ENCODE results near the gene TSPAN8. TPM values are rescaled to one million over a fixed set of nuclear protein-coding genes. Genes with fewer than 3 reads are reported as not detected.

The TSPAN8 gene
- total RNA-seq, 1 experiment from 2014 or later: not detected

- DNase-seq: no peak
- H3K9ac ChIP-seq (ENCODE audit: low read length): no peak overlapping the region
- no peaks in the 10 kb centered on the region for H3K36me3 ChIP-seq (ENCODE audit: insufficient read depth, low read length)
- H3K9me3 ChIP-seq (ENCODE audit: low read length): no peaks in the 10 kb centered on the region
- H3K79me2 ChIP-seq (ENCODE audit: low read length): no peaks in the 10 kb centered on the region
- no peak overlapping the region for H2AFZ ChIP-seq (ENCODE audit: low read length)
- H3K4me3 ChIP-seq (ENCODE audit: low read length): no peak overlapping the region
- H3K4me1 ChIP-seq (ENCODE audit: low read length): no peaks in the 10 kb centered on the region
- no peaks in the 10 kb centered on the region for H4K20me1 ChIP-seq (ENCODE audit: insufficient read depth, low read depth, low read length)
- H3K4me2 ChIP-seq (ENCODE audit: low read depth, low read length, poor library complexity, severe bottlenecking): no peak overlapping the region
- H3K27ac ChIP-seq (ENCODE audit: low read length): no peak overlapping the region
- no peaks in the 10 kb centered on the region for H3K9me2 ChIP-seq (replicated peaks; ENCODE audit: insufficient read depth, low read length)
- H3K27me3 ChIP-seq (ENCODE audit: low read length): no peaks in the 10 kb centered on the region
Observed at GRCh38 chr12:71142956-71143355, 14.8 kb downstream of the TSPAN8 start.

GRCh38 chr12:71142016-71142415 lies 15.8 kb downstream of the TSPAN8 start:
- Histone ChIP-seq H3K4me2 (ENCODE audit: low read depth, low read length, poor library complexity, severe bottlenecking) (no peak overlapping the region), H4K20me1 (ENCODE audit: insufficient read depth, low read depth, low read length) (no peaks in the 10 kb centered on the region), H3K79me2 (ENCODE audit: low read length) (no peaks in the 10 kb centered on the region), H3K36me3 (ENCODE audit: insufficient read depth, low read length) (no peaks in the 10 kb centered on the region), H3K4me1 (ENCODE audit: low read length) (no peaks in the 10 kb centered on the region), H3K9me3 (ENCODE audit: low read length) (no peaks in the 10 kb centered on the region), H2AFZ (ENCODE audit: low read length) (no peak overlapping the region), H3K9ac (ENCODE audit: low read length) (no peak overlapping the region), H3K27me3 (ENCODE audit: low read length) (no peaks in the 10 kb centered on the region), H3K9me2 (replicated peaks; ENCODE audit: insufficient read depth, low read length) (no peaks in the 10 kb centered on the region), H3K4me3 (ENCODE audit: low read length) (no peak overlapping the region), H3K27ac (ENCODE audit: low read length) (no peak overlapping the region)
- DNase-seq: no peak

GRCh38 chr12:71141378-71141926 lies 16.3 kb downstream of the TSPAN8 start:
- H3K4me1 ChIP-seq (ENCODE audit: low read length): no peaks in the 10 kb centered on the region
- H3K79me2 ChIP-seq (ENCODE audit: low read length): no peaks in the 10 kb centered on the region
- H2AFZ ChIP-seq (ENCODE audit: low read length): no peak overlapping the region
- no peak for DNase-seq
- no peaks in the 10 kb centered on the region for H4K20me1 ChIP-seq (ENCODE audit: insufficient read depth, low read depth, low read length)
- no peaks in the 10 kb centered on the region for H3K27me3 ChIP-seq (ENCODE audit: low read length)
- H3K9ac ChIP-seq (ENCODE audit: low read length): no peak overlapping the region
- no peak overlapping the region for H3K4me3 ChIP-seq (ENCODE audit: low read length)
- H3K9me2 ChIP-seq (replicated peaks; ENCODE audit: insufficient read depth, low read length): no peaks in the 10 kb centered on the region
- no peak overlapping the region for H3K27ac ChIP-seq (ENCODE audit: low read length)
- H3K4me2 ChIP-seq (ENCODE audit: low read depth, low read length, poor library complexity, severe bottlenecking): no peak overlapping the region
- H3K36me3 ChIP-seq (ENCODE audit: insufficient read depth, low read length): no peaks in the 10 kb centered on the region
- no peaks in the 10 kb centered on the region for H3K9me3 ChIP-seq (ENCODE audit: low read length)

- no peak for DNase-seq
- no peaks in the 10 kb centered on the region for H3K27me3 ChIP-seq (ENCODE audit: low read length)
- no peaks in the 10 kb centered on the region for H3K4me1 ChIP-seq (ENCODE audit: low read length)
- H3K79me2 ChIP-seq (ENCODE audit: low read length): no peaks in the 10 kb centered on the region
- no peaks in the 10 kb centered on the region for H4K20me1 ChIP-seq (ENCODE audit: insufficient read depth, low read depth, low read length)
- no peak overlapping the region for H3K9ac ChIP-seq (ENCODE audit: low read length)
- no peak overlapping the region for H3K4me3 ChIP-seq (ENCODE audit: low read length)
- H3K4me2 ChIP-seq (ENCODE audit: low read depth, low read length, poor library complexity, severe bottlenecking): no peak overlapping the region
- no peak overlapping the region for H3K27ac ChIP-seq (ENCODE audit: low read length)
- H3K9me3 ChIP-seq (ENCODE audit: low read length): no peaks in the 10 kb centered on the region
- H3K36me3 ChIP-seq (ENCODE audit: insufficient read depth, low read length): no peaks in the 10 kb centered on the region
- no peaks in the 10 kb centered on the region for H3K9me2 ChIP-seq (replicated peaks; ENCODE audit: insufficient read depth, low read length)
- H2AFZ ChIP-seq (ENCODE audit: low read length): no peak overlapping the region
Observed at GRCh38 chr12:71139153-71139735, 18.6 kb downstream of the TSPAN8 start.

GRCh38 chr12:71138011-71138410 lies 19.8 kb downstream of the TSPAN8 start:
- Histone ChIP-seq H3K4me1 (ENCODE audit: low read length) (no peaks in the 10 kb centered on the region), H3K27me3 (ENCODE audit: low read length) (no peaks in the 10 kb centered on the region), H2AFZ (ENCODE audit: low read length) (no peak overlapping the region), H3K9ac (ENCODE audit: low read length) (no peak overlapping the region), H3K9me3 (ENCODE audit: low read length) (no peaks in the 10 kb centered on the region), H3K79me2 (ENCODE audit: low read length) (no peaks in the 10 kb centered on the region), H3K36me3 (ENCODE audit: insufficient read depth, low read length) (no peaks in the 10 kb centered on the region), H3K27ac (ENCODE audit: low read length) (no peak overlapping the region), H3K4me3 (ENCODE audit: low read length) (no peak overlapping the region), H3K9me2 (replicated peaks; ENCODE audit: insufficient read depth, low read length) (no peaks in the 10 kb centered on the region), H3K4me2 (ENCODE audit: low read depth, low read length, poor library complexity, severe bottlenecking) (no peak overlapping the region), H4K20me1 (ENCODE audit: insufficient read depth, low read depth, low read length) (no peaks in the 10 kb centered on the region)
- DNase-seq: no peak

- Histone ChIP-seq H3K9ac (ENCODE audit: low read length) (no peak overlapping the region), H3K4me2 (ENCODE audit: low read depth, low read length, poor library complexity, severe bottlenecking) (no peak overlapping the region), H3K36me3 (ENCODE audit: insufficient read depth, low read length) (no peaks in the 10 kb centered on the region), H3K27ac (ENCODE audit: low read length) (no peak overlapping the region), H3K4me1 (ENCODE audit: low read length) (no peaks in the 10 kb centered on the region), H3K4me3 (ENCODE audit: low read length) (no peak overlapping the region), H3K79me2 (ENCODE audit: low read length) (no peaks in the 10 kb centered on the region), H3K9me3 (ENCODE audit: low read length) (no peaks in the 10 kb centered on the region), H4K20me1 (ENCODE audit: insufficient read depth, low read depth, low read length) (no peaks in the 10 kb centered on the region), H3K9me2 (replicated peaks; ENCODE audit: insufficient read depth, low read length) (no peaks in the 10 kb centered on the region), H2AFZ (ENCODE audit: low read length) (no peak overlapping the region), H3K27me3 (ENCODE audit: low read length) (no peaks in the 10 kb centered on the region)
- DNase-seq: no peak
Observed at GRCh38 chr12:71135812-71136176, 22.0 kb downstream of the TSPAN8 start.

- H3K27me3 ChIP-seq (ENCODE audit: low read length): no peaks in the 10 kb centered on the region
- no peak overlapping the region for H3K4me3 ChIP-seq (ENCODE audit: low read length)
- DNase-seq: no peak
- no peak overlapping the region for H3K9ac ChIP-seq (ENCODE audit: low read length)
- H2AFZ ChIP-seq (ENCODE audit: low read length): no peak overlapping the region
- no peak overlapping the region for H3K27ac ChIP-seq (ENCODE audit: low read length)
- no peaks in the 10 kb centered on the region for H3K36me3 ChIP-seq (ENCODE audit: insufficient read depth, low read length)
- H3K4me2 ChIP-seq (ENCODE audit: low read depth, low read length, poor library complexity, severe bottlenecking): no peak overlapping the region
- no peaks in the 10 kb centered on the region for H3K9me3 ChIP-seq (ENCODE audit: low read length)
- no peaks in the 10 kb centered on the region for H3K9me2 ChIP-seq (replicated peaks; ENCODE audit: insufficient read depth, low read length)
- H3K4me1 ChIP-seq (ENCODE audit: low read length): no peaks in the 10 kb centered on the region
- H3K79me2 ChIP-seq (ENCODE audit: low read length): no peaks in the 10 kb centered on the region
- H4K20me1 ChIP-seq (ENCODE audit: insufficient read depth, low read depth, low read length): no peaks in the 10 kb centered on the region
Observed at GRCh38 chr12:71135077-71135811, 22.6 kb downstream of the TSPAN8 start.

GRCh38 chr12:71134405-71134804 lies 23.4 kb downstream of the TSPAN8 start:
- no peak overlapping the region for H3K4me3 ChIP-seq (ENCODE audit: low read length)
- no peaks in the 10 kb centered on the region for H3K9me2 ChIP-seq (replicated peaks; ENCODE audit: insufficient read depth, low read length)
- no peaks in the 10 kb centered on the region for H3K4me1 ChIP-seq (ENCODE audit: low read length)
- H3K36me3 ChIP-seq (ENCODE audit: insufficient read depth, low read length): no peaks in the 10 kb centered on the region
- H3K4me2 ChIP-seq (ENCODE audit: low read depth, low read length, poor library complexity, severe bottlenecking): no peak overlapping the region
- H3K27ac ChIP-seq (ENCODE audit: low read length): no peak overlapping the region
- H3K9me3 ChIP-seq (ENCODE audit: low read length): no peaks in the 10 kb centered on the region
- H4K20me1 ChIP-seq (ENCODE audit: insufficient read depth, low read depth, low read length): no peaks in the 10 kb centered on the region
- H3K79me2 ChIP-seq (ENCODE audit: low read length): no peaks in the 10 kb centered on the region
- H2AFZ ChIP-seq (ENCODE audit: low read length): no peak overlapping the region
- H3K27me3 ChIP-seq (ENCODE audit: low read length): no peaks in the 10 kb centered on the region
- no peak for DNase-seq
- no peak overlapping the region for H3K9ac ChIP-seq (ENCODE audit: low read length)
